Measurements from ENCODE around the gene ATG9A. TPM values are rescaled to one million over a fixed set of nuclear protein-coding genes. Genes with fewer than 3 reads are reported as not detected.

Gene ATG9A
- total RNA-seq, 1 donor = 38.4 TPM

DNA sequence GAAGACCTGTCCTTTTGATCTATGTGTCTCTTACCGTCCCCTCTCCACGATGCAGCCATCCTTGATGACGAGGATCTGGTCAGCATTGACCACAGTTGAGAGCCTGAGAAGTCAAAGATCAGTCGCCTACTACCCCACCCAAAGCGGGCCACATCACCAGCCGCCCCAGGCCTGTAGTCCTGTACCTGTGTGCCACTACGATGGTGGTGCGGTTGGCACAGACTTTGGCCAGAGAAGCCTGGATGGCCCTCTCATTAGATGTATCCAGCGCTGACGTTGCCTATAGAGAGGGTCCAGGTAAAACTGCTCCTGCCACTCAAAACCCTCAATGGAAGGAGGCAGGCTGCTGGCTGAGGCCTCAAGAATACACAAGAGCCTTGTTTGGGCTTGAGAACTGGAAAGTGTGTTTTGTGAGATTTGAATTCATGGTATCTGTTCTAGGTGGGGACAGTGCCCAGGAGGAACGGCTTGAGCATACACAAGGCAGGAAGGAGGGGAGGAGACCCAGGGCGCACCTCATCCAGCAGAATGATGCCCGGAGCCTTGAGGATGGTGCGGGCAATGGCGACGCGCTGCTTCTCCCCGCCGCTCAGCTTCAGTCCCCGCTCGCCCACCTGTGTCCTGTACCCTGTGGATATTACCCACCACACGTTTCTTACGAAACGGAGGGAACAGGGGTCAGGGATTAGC is 19.1 kb downstream of the ATG9A start:
- no peak overlapping the region for H3K4me3 ChIP-seq (ENCODE audit: low read depth, low read length)
- no peak for TF ChIP-seq CTCF (IDR thresholded peaks at IDR 0.05; ENCODE audit: insufficient read depth, low read depth, low read length)
- DNase-seq (ENCODE audit: low read depth) = no peak

- H3K4me3 ChIP-seq (ENCODE audit: low read depth, low read length) = no peak overlapping the region
- no peak for TF ChIP-seq CTCF (IDR thresholded peaks at IDR 0.05; ENCODE audit: insufficient read depth, low read depth, low read length)
- DNase-seq (ENCODE audit: low read depth) = no peak
Observed at GRCh38 chr2:219209236-219210195, 19.9 kb downstream of the ATG9A start.

DNA sequence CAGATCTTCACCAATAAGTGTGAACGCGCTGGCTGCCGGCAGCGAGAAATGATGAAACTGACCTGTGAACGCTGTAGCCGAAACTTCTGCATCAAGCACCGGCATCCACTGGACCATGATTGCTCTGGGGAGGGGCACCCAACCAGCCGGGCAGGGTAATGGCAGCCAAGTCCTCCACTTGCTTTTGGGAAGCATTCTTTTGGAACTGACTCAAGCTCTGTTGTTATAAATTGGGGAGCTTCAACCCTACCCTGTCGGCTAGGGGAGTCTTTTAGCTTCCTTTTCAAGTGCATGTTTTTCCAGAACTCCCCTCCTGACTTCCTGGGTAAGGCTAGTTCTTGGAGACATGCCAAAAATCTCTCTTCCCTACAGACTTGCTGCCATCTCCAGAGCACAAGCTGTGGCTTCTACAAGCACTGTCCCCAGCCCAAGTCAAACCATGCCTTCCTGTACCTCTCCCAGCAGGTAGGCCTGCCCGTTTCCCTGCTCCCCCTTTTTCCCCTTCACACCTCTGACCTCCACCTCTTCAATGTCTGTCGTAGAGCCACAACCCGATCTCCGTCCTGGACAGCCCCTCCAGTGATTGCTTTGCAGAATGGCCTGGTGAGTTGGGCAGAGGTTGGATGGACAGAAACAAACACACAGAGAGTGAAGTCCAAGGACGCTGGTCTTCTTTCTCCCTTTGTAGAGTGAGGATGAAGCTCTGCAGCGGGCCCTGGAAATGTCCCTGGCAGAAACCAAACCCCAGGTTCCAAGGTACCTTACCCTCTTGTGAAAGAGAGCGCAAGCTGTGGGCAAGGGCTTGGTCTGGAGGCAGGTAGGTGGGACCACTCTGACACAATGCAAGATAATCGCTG is 21.3 kb downstream of the ATG9A start:
- H3K4me3 ChIP-seq (ENCODE audit: low read depth, low read length) = peak overlapping the region; percentile 79
- no peak for TF ChIP-seq CTCF (IDR thresholded peaks at IDR 0.05; ENCODE audit: insufficient read depth, low read depth, low read length)
- peak; percentile 58 for DNase-seq (ENCODE audit: low read depth)

DNA sequence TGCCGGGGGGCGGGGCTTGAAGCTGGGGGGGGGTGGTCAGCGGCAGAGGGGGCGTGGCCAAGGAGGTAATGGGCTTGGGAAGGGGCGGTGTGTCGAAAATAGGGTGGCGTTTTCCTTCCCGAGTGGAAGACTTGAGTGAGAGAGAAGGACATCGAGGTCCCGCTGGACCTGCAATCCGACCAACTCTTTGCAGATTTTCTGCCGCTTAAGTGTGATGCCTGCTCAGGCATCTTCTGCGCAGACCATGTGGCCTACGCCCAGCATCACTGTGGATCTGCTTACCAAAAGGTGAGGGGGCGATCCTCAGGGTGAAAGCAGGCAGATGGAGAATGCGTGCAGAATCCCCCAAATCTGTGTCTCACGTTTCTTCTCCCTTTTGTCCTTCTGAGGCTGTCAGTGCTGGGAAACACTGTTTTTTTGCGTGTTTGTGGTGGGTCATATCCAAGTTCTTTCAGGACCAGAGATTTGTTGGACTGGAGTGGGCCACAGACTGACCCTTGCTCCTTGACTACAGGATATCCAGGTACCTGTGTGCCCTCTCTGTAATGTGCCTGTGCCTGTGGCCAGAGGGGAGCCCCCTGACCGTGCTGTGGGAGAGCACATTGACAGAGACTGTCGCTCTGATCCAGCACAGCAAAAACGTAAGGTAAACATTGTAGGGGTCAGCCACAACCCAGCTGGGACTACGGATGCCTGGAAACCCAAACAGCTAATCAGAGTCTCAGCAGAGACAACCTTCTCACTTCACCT is 22.1 kb downstream of the ATG9A start:
- no peak for DNase-seq (ENCODE audit: low read depth)
- H3K4me3 ChIP-seq (ENCODE audit: low read depth, low read length) = peak overlapping the region; percentile 79

DNA sequence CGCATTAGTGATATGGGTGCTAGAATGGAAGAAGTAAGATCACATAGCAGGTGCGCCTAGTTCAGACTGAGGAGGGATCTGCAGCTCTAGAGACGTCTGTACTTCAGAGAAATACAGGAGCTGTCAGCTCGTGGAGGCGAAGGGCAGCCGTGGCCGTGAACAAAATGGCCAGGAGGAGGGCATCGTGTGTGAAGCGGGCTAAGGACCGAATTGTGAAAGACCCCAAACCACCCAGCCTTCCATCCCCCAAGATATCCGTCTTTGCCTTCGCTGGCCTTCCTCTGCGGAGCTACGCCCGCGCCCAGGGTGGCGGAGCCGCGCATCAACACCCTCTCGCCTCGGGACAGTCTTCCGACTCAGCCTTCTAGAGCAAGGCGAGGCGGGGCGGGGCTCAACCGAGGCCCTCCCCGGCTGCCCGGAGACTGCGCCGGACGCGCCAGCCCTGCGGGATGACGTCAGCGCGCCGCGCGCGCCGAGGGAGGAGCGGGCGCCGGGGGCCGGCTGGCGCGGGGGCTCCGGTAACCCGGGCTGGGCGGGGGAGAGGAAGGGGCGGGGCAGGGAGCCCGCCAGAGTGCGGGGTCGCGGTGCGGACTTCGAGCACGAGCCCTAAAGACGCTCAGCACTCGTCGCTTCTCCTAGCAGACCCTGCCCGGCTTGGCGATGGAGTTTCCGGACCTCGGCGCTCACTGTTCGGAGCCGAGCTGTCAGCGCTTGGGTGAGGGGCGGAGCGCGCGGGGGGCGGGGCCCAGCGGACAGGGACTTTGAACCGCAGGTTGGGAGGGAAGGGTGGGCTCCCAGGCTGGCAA is 22.9 kb downstream of the ATG9A start, which contains the start of gene ZFAND2B:
ZFAND2B (plus strand) TSS at position 455 of the 806 bp plus-strand sequence; CDS start at position 661, 206 bp downstream.
- peak; percentile 93 for DNase-seq (ENCODE audit: low read depth)
- peak within 1 kb of the TSS; percentile 79 for H3K4me3 ChIP-seq (ENCODE audit: low read depth, low read length)
- TF ChIP-seq CTCF (IDR thresholded peaks at IDR 0.05; ENCODE audit: insufficient read depth, low read depth, low read length) = no peak

More for the DNA sequence above, 22.1 kb downstream of the ATG9A start:
- no peak for TF ChIP-seq CTCF (IDR thresholded peaks at IDR 0.05; ENCODE audit: insufficient read depth, low read depth, low read length)

All from fibroblast of villous mesenchyme (primary cell).